Measurements from ENCODE around the gene BCL2L1. TPM values are rescaled to one million over a fixed set of nuclear protein-coding genes. Genes with fewer than 3 reads are reported as not detected.

BCL2L1 gene
- total RNA-seq, 2 donors from 2014 or later, result 60.3 to 89.5 TPM

DNA sequence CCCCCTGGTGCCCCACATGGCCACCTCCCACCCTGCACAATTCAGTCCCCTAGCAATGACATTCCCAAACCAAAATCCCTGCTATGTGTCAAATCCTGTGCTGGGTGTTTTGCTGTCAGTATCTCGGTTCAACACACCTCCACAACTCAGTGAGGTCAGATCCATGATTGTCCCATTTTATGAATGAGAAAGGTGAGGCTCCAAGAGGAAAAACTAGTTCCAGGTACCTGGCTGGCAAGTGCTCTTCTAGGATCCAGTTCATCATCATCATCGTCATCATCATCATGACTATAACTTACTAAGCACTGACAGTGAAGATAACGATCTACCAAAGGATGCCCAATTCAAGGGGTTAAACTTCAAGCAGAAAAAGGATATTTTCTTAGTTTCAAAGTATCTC lies 102.4 kb downstream of the BCL2L1 start:
- Histone ChIP-seq H3K9me3 (ENCODE audit: control insufficient read depth, low read length) (no peaks in the 10 kb centered on the region), H3K4me1 (ENCODE audit: control insufficient read depth, insufficient read depth, low read length) (no peaks in the 10 kb centered on the region), H3K9ac (ENCODE audit: extremely low read depth, low read length, poor library complexity, severe bottlenecking) (no peak overlapping the region), H3K27ac (ENCODE audit: low read depth, low read length) (no peak overlapping the region), H3K36me3 (ENCODE audit: control insufficient read depth, insufficient read depth, low read length) (no peaks in the 10 kb centered on the region), H3K4me3 (ENCODE audit: low read length) (no peak overlapping the region), H3K27me3 (ENCODE audit: control insufficient read depth, insufficient read depth, low read length, poor library complexity, severe bottlenecking) (no peaks in the 10 kb centered on the region)
- H3K27me3 Mint-ChIP-seq (ENCODE audit: insufficient read depth), result peaks cover 6% of the 10 kb centered on the region
- no peaks in the 10 kb centered on the region for H3K36me3 Mint-ChIP-seq (ENCODE audit: low read depth)
- WGBS, 2 experiments (ENCODE audit: insufficient coverage in 1 of 2, insufficient read length in 1 of 2), result 85 to 100% methylated on average over 2 to 3 of the region's 3 CpGs
- H3K9me3 Mint-ChIP-seq, result no peaks in the 10 kb centered on the region
- no peak for DNase-seq
- peaks cover 2% of the 10 kb centered on the region for H3K4me1 Mint-ChIP-seq
- TF ChIP-seq, protein P1, sequence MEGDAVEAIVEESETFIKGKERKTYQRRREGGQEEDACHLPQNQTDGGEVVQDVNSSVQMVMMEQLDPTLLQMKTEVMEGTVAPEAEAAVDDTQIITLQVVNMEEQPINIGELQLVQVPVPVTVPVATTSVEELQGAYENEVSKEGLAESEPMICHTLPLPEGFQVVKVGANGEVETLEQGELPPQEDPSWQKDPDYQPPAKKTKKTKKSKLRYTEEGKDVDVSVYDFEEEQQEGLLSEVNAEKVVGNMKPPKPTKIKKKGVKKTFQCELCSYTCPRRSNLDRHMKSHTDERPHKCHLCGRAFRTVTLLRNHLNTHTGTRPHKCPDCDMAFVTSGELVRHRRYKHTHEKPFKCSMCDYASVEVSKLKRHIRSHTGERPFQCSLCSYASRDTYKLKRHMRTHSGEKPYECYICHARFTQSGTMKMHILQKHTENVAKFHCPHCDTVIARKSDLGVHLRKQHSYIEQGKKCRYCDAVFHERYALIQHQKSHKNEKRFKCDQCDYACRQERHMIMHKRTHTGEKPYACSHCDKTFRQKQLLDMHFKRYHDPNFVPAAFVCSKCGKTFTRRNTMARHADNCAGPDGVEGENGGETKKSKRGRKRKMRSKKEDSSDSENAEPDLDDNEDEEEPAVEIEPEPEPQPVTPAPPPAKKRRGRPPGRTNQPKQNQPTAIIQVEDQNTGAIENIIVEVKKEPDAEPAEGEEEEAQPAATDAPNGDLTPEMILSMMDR (conservative IDR thresholded peaks at IDR 0.05), result no peak
- H3K27ac Mint-ChIP-seq, result no peak overlapping the region
- H3K4me3 Mint-ChIP-seq, result no peak overlapping the region

DNA sequence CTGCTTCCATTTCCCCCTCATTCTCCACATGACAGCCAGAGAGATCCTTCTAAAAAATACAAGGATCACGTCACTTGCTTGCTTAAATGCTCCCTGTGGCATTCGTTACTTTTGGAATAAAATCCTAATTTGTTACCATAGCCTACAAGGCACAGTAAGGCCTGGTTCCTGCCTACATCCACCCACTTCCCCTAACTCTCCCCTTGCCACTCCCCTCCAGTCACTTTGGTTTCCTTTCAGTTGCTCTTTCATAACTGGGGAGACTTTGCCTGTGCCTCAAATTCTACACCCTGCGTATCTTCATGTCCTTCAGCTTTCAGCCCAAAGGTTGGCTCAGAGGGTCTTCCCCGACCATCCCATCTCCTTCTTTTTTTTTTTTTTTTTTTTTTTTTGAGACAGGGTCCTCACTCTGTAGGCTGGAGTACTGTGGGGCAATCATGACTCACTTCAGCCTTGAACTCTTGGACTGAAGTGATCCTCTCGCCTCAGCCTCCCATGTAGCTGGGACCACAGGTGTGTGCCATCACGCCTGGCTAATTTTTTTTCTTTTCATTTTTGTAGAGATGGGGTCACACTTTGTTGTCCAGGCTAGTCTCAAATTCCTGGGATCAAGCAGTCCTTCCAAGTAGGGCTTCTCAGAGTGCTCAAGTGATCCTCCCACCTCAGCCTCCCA lies 105.1 kb downstream of the BCL2L1 start:
- H3K4me1 ChIP-seq (ENCODE audit: control insufficient read depth, insufficient read depth, low read length), result no peaks in the 10 kb centered on the region
- peaks cover 3% of the 10 kb centered on the region for H3K4me1 Mint-ChIP-seq
- no peak overlapping the region for H3K4me3 Mint-ChIP-seq
- H3K36me3 Mint-ChIP-seq (ENCODE audit: low read depth), result peaks cover 2% of the 10 kb centered on the region
- no peak overlapping the region for H3K9ac ChIP-seq (ENCODE audit: extremely low read depth, low read length, poor library complexity, severe bottlenecking)
- H3K27ac ChIP-seq (ENCODE audit: low read depth, low read length), result no peak overlapping the region
- WGBS, 2 experiments (ENCODE audit: insufficient coverage in 1 of 2, insufficient read length in 1 of 2), result 91 to 92% methylated on average over 5 to 6 of the region's 6 CpGs
- DNase-seq, result no peak
- H3K36me3 ChIP-seq (ENCODE audit: control insufficient read depth, insufficient read depth, low read length), result no peaks in the 10 kb centered on the region
- no peak overlapping the region for H3K4me3 ChIP-seq (ENCODE audit: low read length)
- H3K27me3 Mint-ChIP-seq (ENCODE audit: insufficient read depth), result peaks cover 7% of the 10 kb centered on the region
- H3K9me3 Mint-ChIP-seq, result peaks cover 2% of the 10 kb centered on the region
- H3K27ac Mint-ChIP-seq, result no peak overlapping the region
- no peaks in the 10 kb centered on the region for H3K9me3 ChIP-seq (ENCODE audit: control insufficient read depth, low read length)
- TF ChIP-seq, protein P1 (conservative IDR thresholded peaks at IDR 0.05), result no peak
- H3K27me3 ChIP-seq (ENCODE audit: control insufficient read depth, insufficient read depth, low read length, poor library complexity, severe bottlenecking), result no peaks in the 10 kb centered on the region

- H3K4me3 ChIP-seq (ENCODE audit: low read length), result no peak overlapping the region
- Mint-ChIP-seq H3K4me1 (peaks cover 15% of the 10 kb centered on the region), H3K36me3 (ENCODE audit: low read depth) (peaks cover 2% of the 10 kb centered on the region), H3K4me3 (no peak overlapping the region), H3K27ac (no peak overlapping the region), H3K9me3 (peaks cover 2% of the 10 kb centered on the region), H3K27me3 (ENCODE audit: insufficient read depth) (peaks cover 4% of the 10 kb centered on the region)
- H3K4me1 ChIP-seq (ENCODE audit: control insufficient read depth, insufficient read depth, low read length), result no peaks in the 10 kb centered on the region
- no peaks in the 10 kb centered on the region for H3K36me3 ChIP-seq (ENCODE audit: control insufficient read depth, insufficient read depth, low read length)
- H3K9ac ChIP-seq (ENCODE audit: extremely low read depth, low read length, poor library complexity, severe bottlenecking), result no peak overlapping the region
- no peak for DNase-seq
- H3K9me3 ChIP-seq (ENCODE audit: control insufficient read depth, low read length), result no peaks in the 10 kb centered on the region
- whole genome bisulfite sequencing, 2 experiments (ENCODE audit: insufficient coverage in 1 of 2, insufficient read length in 1 of 2), result 91 to 96% methylated on average over 3 to 8 of the region's 8 CpGs
- TF ChIP-seq, protein P1 (conservative IDR thresholded peaks at IDR 0.05), result no peak
- H3K27ac ChIP-seq (ENCODE audit: low read depth, low read length), result no peak overlapping the region
- H3K27me3 ChIP-seq (ENCODE audit: control insufficient read depth, insufficient read depth, low read length, poor library complexity, severe bottlenecking), result no peaks in the 10 kb centered on the region
These were observed 107.3 kb downstream of the BCL2L1 start for GRCh38 chr20:31615416-31615815.

Other genes with a start within 250 kb of the BCL2L1 start
- gene DEFB124, start 247.7 kb downstream of the BCL2L1 start, total RNA-seq, result not detected
- gene REM1, start 247.6 kb downstream of the BCL2L1 start, total RNA-seq, result not detected
- gene HM13, start 208.4 kb downstream of the BCL2L1 start, total RNA-seq, result 100 to 1,000 TPM; 120 to 206 TPM
- 100 to 1,000 TPM; 380 to 447 TPM for gene ID1, start 117.6 kb downstream of the BCL2L1 start, total RNA-seq
- not detected for gene COX4I2, start 85.0 kb downstream of the BCL2L1 start, total RNA-seq
- gene TPX2, start 16.4 kb upstream of the BCL2L1 start, total RNA-seq, result 100 to 1,000 TPM; 108 to 118 TPM
- under 1 TPM; 0.20 to 0.29 TPM for gene MYLK2, start 96.5 kb upstream of the BCL2L1 start, total RNA-seq
- not detected for gene FOXS1, start 122.7 kb upstream of the BCL2L1 start, total RNA-seq
- gene DUSP15, start 147.7 kb upstream of the BCL2L1 start, total RNA-seq, result 1 to 10 TPM; 3.8 to 7.2 TPM
- gene TTLL9, start 147.8 kb upstream of the BCL2L1 start, total RNA-seq, result under 1 TPM; 0.29 to 0.51 TPM
- gene PDRG1, start 229.2 kb upstream of the BCL2L1 start, total RNA-seq, result 10 to 100 TPM; 20.4 to 24.4 TPM
- 1 to 10 TPM; 2.7 to 3.1 TPM for gene XKR7, start 245.3 kb upstream of the BCL2L1 start, total RNA-seq

Data from endodermal cell (in vitro differentiated cells).